ENCODE results near the gene ACR. TPM values are rescaled to one million over a fixed set of nuclear protein-coding genes. Genes with fewer than 3 reads are reported as not detected.
A peak's percentile ranks its signal among the peaks of the same experiment; 100 is the strongest.

Gene ACR
- total RNA-seq, 2 donors from 2014 or later = not detected

DNA sequence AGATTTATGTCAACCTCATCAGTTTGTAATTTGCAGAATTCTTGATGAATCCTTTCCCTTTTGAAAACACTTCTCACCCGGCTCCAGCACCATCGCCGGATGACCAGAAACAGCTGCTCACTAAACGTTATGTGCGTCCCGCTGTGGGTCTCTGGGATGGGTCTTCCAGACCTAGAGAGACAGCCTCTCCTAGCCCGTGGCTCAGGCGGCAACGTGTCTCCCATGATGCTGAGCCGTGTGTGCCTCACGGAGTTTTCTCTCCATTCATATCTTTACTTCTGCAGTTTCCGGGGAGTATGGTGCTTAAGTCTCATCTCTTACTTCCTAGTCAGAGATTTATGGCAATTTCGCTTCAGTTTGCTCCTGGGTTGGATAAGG, 25.0 kb upstream of the ACR start:
- Histone ChIP-seq H3K4me3 (no peak overlapping the region), H3K9me3 (no peaks in the 10 kb centered on the region), H3K27me3 (no peaks in the 10 kb centered on the region), H3K36me3 (replicated peaks in 1 of 2; ENCODE audit: insufficient read depth in 1 of 2, low read depth in 2 of 2) (no peaks in the 10 kb centered on the region), H3K4me1 (peaks cover 10% of the 10 kb centered on the region), H3K27ac (peak overlapping the region in 3 of 4 donors; percentile 18 to 65 (median 55))
- intact Hi-C loops (cut with DNase I) = no loop called here
- 78 to 85% methylated on average over 13 of the region's 13 CpGs for WGBS, 2 donors
- no peak for DNase-seq
- no peak for ATAC-seq
- TF ChIP-seq POLR2A (IDR thresholded peaks at IDR 0.05) = no peak
- TF ChIP-seq, protein P1, sequence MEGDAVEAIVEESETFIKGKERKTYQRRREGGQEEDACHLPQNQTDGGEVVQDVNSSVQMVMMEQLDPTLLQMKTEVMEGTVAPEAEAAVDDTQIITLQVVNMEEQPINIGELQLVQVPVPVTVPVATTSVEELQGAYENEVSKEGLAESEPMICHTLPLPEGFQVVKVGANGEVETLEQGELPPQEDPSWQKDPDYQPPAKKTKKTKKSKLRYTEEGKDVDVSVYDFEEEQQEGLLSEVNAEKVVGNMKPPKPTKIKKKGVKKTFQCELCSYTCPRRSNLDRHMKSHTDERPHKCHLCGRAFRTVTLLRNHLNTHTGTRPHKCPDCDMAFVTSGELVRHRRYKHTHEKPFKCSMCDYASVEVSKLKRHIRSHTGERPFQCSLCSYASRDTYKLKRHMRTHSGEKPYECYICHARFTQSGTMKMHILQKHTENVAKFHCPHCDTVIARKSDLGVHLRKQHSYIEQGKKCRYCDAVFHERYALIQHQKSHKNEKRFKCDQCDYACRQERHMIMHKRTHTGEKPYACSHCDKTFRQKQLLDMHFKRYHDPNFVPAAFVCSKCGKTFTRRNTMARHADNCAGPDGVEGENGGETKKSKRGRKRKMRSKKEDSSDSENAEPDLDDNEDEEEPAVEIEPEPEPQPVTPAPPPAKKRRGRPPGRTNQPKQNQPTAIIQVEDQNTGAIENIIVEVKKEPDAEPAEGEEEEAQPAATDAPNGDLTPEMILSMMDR (IDR thresholded peaks at IDR 0.05) = no peak

DNA sequence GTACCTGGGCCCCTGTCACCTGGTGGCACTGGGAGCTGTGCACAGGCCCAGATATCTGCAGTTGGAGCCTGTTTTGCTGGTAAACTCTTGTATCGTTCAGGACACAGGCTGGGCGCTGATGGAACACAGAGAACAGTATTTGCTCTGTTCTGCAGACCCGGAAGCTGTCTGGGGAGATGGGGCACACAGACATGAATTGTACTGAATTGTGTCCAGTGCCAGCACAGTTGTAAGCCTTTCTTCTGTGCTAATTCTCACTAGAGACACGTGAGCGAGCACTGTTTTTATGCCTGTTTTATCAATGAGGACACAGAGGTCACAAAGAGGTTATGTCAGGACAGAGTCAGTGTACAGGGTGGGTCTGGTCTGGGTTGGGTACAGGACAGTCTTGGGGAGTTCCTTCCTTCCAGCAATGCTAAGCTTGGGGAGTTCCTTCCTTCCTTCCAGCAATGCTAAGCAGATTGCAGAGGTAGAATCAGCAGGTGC, 24.4 kb upstream of the ACR start:
- ATAC-seq (peak; percentile 63), DNase-seq (peak in 2 of 4 donors; percentile 39)
- Histone ChIP-seq H3K4me1 (peaks cover 10% of the 10 kb centered on the region), H3K9me3 (no peaks in the 10 kb centered on the region), H3K36me3 (replicated peaks in 1 of 2; ENCODE audit: insufficient read depth in 1 of 2, low read depth in 2 of 2) (no peaks in the 10 kb centered on the region), H3K4me3 (no peak overlapping the region), H3K27me3 (no peaks in the 10 kb centered on the region), H3K27ac (peak overlapping the region in 3 of 4 donors; percentile 18 to 65 (median 55))
- TF ChIP-seq, protein P1 (IDR thresholded peaks at IDR 0.05) = no peak
- TF ChIP-seq POLR2A (IDR thresholded peaks at IDR 0.05) = no peak
- 62 to 77% methylated on average over 4 to 5 of the region's 5 CpGs for WGBS, 2 donors
- intact Hi-C loops (cut with DNase I) = no loop called here

DNA sequence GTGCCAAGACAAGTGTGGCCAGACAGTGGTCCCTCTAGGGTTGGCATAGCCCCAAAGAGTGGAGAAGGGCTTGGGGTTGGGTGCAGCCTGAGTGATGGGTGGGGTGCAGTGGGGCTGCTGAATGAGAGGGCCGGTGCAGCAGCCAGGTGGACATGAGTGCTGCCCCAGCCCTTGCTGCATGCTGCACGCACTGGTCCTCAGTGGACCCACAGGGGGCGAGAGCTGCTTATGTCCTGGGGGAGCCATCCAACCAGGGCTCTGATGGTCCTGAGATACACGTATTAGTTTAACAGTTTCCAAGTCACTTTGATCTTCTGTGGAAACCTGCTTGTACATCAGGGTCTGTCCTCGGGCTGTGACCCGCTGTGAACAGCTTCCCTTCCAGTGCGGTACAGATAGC, 23.9 kb upstream of the ACR start:
- intact Hi-C loops (cut with DNase I) = no loop called here
- DNase-seq = no peak
- ATAC-seq = no peak
- Histone ChIP-seq H3K36me3 (replicated peaks in 1 of 2; ENCODE audit: insufficient read depth in 1 of 2, low read depth in 2 of 2) (no peaks in the 10 kb centered on the region), H3K9me3 (no peaks in the 10 kb centered on the region), H3K27ac (peak overlapping the region in 3 of 4 donors; percentile 18 to 65 (median 55)), H3K4me3 (no peak overlapping the region), H3K4me1 (peaks cover 10% of the 10 kb centered on the region), H3K27me3 (no peaks in the 10 kb centered on the region)
- no peak for TF ChIP-seq POLR2A (IDR thresholded peaks at IDR 0.05)
- TF ChIP-seq, protein P1 (IDR thresholded peaks at IDR 0.05) = no peak
- 85 to 87% methylated on average over 6 to 7 of the region's 7 CpGs for WGBS, 2 donors

DNA sequence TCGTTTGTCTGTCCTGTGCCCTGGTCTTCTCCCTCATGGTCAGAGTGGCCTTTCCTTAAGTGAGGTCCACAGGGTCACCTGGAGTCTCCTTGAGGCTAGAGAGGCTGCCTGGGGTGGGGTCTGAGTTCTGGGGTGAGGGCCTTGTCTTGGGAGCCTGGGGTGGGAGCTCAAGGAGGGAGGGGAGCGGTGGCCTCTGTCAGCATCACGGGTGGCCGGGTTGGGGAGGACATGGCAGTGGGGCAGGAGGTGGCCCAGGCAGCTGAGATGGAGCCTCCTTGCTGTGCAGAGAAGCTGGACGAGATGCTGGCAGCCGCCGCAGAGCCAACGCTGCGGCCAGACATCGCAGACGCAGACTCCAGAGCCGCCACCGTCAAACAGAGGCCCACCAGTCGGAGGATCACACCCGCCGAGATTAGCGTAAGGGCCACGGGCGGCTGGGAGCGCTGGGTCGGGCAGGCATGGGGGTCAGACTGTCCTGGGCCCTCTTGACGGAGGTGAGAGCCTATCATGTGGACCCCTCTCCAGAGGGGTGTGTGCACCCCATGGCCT, 23.3 kb upstream of the ACR start:
- intact Hi-C loops (cut with DNase I) = no loop called here
- no peaks in the 10 kb centered on the region for H3K9me3 ChIP-seq
- ATAC-seq (no peak), DNase-seq (no peak)
- WGBS, 2 donors = 76 to 89% methylated on average over 7 to 16 of the region's 22 CpGs
- H3K4me3 ChIP-seq = no peak overlapping the region
- H3K27me3 ChIP-seq = no peaks in the 10 kb centered on the region
- H3K36me3 ChIP-seq (replicated peaks in 1 of 2; ENCODE audit: insufficient read depth in 1 of 2, low read depth in 2 of 2) = no peaks in the 10 kb centered on the region
- TF ChIP-seq, protein P1 (IDR thresholded peaks at IDR 0.05) = no peak
- TF ChIP-seq POLR2A (IDR thresholded peaks at IDR 0.05) = no peak
- H3K27ac ChIP-seq = peak overlapping the region in 2 of 4 donors; percentile 18 to 65
- H3K4me1 ChIP-seq = peaks cover 10% of the 10 kb centered on the region

DNA sequence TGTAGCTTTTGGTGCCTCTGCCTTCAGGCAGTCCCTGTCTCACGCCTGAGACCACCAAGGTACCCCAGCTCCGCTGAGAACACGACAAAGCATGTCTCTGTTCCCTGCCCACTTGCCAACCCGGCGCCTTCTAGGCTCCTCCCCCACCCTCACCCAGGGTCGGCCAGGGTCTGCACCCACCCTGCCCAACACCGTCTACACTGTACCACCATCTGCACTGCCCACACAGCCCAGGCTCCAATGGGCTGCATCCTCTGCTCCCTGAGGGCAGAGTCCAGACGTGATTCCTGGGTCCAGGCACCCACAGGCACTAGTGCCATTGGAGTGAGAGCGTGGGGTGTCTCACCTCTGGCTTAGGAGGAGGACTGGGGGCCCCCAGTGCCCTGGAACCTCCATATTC, 22.8 kb upstream of the ACR start:
- WGBS, 2 donors = 77 to 79% methylated on average over 9 of the region's 9 CpGs
- ATAC-seq = no peak
- Histone ChIP-seq H3K9me3 (no peaks in the 10 kb centered on the region), H3K27ac (no peak overlapping the region), H3K27me3 (no peaks in the 10 kb centered on the region), H3K36me3 (replicated peaks in 1 of 2; ENCODE audit: insufficient read depth in 1 of 2, low read depth in 2 of 2) (no peaks in the 10 kb centered on the region), H3K4me1 (peaks cover 15% of the 10 kb centered on the region), H3K4me3 (no peak overlapping the region)
- intact Hi-C loops (cut with DNase I) = no loop called here
- DNase-seq = no peak
- TF ChIP-seq, protein P1 (IDR thresholded peaks at IDR 0.05) = no peak
- no peak for TF ChIP-seq POLR2A (IDR thresholded peaks at IDR 0.05)

Measured in body of pancreas (tissue), 4 donors.